ENCODE results near the gene SMURF2.

GRCh38 chr17:64551461-64551860 lies 110.6 kb downstream of the SMURF2 start:
- no peak for TF ChIP-seq CTCF (IDR thresholded peaks at IDR 0.05)
- TF ChIP-seq POLR2A (IDR thresholded peaks at IDR 0.05), result no peak

Measured in uterus (tissue), 2 donors.